Stimulated activated CD4-positive, alpha-beta T cell treated with anti-CD3 and anti-CD28 coated beads, Interleukin-12 subunit alpha, Interleukin-12 subunit beta, amount 100 ng/mL, for 48 hours (primary cell): Measurements from ENCODE around the gene TPP2.

Experiments
- DNase-seq, 3 donors: peaks; one replicate each; pipeline ENCODE4 v3.0.0-alpha.2; 2020; ENCODE audit warnings: low read depth in 2 of 3, low spot score in 1 of 3

The TPP2 gene

DNA sequence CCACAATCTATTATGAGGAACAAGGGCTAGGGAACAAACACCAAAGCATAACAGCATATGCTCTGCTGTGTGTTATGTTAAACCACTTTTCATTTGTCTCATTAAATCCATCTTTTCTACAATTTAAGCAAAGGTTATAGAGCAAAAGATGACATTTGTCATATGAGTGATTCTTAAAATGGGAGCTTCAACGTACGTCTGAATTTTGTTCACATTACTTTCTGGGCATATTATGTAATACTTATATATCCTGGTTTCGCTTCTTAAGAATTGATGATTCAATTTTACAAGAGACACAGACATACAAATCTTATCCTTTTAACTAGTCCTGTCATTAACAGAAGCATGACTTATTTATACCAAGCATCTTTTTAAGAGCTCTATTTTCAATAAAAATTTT, 3.3 kb upstream of the TPP2 start:
- DNase-seq, result no peak

- DNase-seq, result no peak
Observed at GRCh38 chr13:102597029-102597961, 509 bp downstream of the TPP2 start.

- DNase-seq, result no peak
Observed at GRCh38 chr13:102598061-102598460, 1.3 kb downstream of the TPP2 start.

- no peak for DNase-seq
Observed at GRCh38 chr13:102599426-102600012, 2.7 kb downstream of the TPP2 start.

DNA sequence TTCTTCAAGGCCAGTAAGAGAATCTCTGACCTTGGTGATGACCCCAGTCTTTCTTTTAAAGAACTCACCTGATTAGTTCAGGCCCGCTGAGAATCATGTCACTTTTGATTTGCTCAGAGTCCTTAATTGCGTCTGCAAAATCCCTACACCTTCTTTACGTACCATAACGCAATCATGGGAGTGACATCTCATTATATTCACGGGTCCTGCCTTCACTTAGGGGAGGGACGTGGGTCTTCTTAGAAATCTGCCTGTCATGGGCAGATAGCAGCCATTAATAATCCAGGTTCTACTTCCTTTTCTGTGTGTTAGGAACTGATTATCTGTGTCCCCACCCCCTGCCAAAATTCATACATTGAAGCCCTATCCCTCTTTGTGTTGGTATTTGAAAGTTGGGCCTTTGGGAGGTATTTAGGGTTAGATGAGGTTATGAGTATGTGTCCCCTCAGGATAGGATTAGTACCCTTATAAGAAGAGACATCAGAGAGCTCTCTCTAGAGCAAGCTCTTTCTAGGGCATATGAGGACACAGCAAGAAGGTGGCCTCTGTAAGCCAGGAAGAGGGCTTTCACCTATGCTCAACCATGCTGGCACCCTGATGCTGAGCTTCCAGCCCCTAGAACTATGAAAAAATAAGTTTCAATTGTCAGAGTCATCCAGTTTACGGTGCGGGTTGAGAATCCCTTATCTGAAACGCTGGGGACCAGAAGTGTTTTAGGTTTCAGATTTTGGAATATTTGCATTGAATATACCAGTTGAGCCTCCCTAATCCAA, 9.9 kb downstream of the TPP2 start:
- DNase-seq, result no peak

GRCh38 chr13:102608974-102609373, 12.2 kb downstream of the TPP2 start:
- no peak for DNase-seq

- no peak for DNase-seq
Observed at GRCh38 chr13:102609696-102610095, 12.9 kb downstream of the TPP2 start.

DNA sequence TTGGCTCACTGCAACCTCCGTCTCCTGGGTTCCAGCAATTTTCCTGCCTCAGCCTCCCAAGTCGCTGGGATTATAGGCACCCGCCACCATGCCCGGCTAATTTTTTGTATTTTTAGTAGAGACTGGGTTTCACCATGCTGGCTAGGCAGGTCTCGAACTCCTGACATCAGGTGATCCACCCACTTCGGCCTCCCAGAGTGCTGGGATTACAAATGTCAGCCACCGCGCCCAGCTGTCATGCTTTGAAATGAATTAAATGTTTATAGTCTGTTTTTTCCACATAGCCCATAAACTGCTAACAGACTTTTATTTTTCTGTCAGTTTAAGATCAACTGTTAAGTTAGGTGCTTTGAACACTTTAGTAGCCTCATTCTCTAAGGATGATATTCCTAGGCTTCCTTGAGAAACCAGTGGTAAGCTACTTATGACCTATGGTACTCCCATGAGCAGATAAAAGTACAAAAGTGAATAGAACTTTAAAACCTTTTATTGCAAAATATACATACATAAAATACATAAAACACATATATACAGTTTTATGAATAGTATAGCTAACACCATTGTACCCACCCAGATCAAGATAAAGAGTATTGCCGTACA, 13.6 kb downstream of the TPP2 start:
- no peak for DNase-seq

DNA sequence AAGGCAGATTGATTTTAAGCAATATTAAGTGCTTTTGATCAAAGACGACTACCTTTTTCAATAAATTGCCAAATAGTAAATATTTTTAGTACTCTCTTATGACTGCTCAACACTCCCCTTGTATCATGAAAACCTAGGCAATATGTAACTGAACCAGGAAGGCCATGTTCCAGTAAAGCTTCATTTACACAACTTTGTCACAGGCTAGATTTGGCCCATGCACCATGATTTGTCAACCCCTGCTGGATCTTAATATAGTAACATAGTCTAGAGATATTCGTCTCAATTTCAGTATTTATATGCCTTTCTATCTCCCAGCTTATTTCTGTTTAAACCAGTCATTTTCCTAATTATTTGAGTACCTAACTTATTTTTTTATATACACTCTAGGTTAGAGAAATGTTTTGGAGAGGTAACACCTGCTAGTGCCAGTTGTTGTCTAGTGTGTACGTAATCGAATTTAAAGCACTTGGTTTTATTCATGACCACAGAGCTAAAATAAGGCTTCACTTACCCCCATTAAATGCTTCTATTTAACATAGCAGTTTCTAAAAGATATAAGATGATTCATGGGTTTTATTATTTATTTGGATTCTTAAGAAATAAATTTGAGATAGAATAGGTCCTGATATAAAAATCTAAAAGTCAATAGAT, 21.0 kb downstream of the TPP2 start:
- no peak for DNase-seq

DNA sequence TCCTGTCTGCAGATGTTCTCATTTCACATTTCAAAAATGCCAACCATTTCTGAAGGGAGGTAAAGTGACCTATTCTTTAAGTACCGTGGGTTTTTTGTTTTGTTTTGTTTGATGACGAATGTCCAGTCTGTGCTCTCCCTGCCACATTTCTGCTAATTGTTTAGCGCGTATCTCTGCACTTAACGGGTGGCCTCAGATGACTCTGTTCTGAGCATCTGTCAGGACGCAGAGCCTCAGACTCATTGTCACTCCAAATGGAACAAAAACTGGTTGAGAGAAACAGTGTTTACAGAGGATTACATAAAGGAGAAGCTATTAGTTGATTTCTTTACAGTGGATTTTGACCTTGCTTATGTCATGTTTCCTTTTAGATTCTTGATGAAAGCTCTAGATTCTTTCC, 23.7 kb downstream of the TPP2 start:
- DNase-seq, result no peak

DNA sequence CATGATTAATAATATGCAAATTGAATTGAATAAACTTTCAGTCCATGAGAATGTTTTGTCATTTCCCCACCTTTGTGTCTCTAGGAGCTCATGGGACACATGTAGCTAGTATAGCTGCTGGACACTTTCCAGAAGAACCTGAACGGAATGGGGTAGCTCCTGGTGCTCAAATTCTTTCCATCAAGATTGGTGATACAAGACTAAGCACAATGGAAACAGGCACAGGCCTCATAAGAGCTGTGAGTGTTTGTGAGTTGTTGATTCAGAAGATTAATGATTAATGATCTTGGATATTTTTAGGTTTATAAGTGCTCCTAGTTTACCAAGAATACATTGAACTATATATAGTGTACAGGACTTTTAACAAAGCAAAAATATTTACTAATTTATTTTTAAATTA, 30.1 kb downstream of the TPP2 start:
- no peak for DNase-seq

DNA sequence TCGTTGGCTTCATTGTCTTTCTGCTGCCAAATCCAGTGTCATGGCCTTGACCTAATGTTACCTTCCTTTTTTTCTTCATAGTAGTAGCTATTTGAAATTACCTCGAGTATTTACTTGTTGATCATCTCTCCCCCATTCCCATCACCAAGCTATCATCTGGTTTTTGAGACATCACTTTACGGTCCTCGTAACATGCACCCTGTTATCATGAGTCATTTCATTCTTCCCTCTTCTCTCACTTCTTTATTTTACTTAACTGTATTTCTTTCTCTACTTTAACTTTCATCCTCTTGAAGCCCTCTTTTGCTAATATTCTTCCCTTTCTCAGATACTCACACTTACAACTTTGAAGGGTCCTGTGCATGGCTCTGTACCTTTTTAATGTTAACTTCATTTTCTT, 31.8 kb downstream of the TPP2 start:
- no peak for DNase-seq

GRCh38 chr13:102631198-102631597, 34.4 kb downstream of the TPP2 start:
- DNase-seq, result no peak

- DNase-seq, result no peak
Observed at GRCh38 chr13:102638741-102639140, 42.0 kb downstream of the TPP2 start.

- no peak for DNase-seq
Observed at GRCh38 chr13:102642029-102642428, 45.2 kb downstream of the TPP2 start.

GRCh38 chr13:102642475-102642874, 45.7 kb downstream of the TPP2 start:
- DNase-seq, result no peak

GRCh38 chr13:102643656-102644055, 46.9 kb downstream of the TPP2 start:
- no peak for DNase-seq

DNA sequence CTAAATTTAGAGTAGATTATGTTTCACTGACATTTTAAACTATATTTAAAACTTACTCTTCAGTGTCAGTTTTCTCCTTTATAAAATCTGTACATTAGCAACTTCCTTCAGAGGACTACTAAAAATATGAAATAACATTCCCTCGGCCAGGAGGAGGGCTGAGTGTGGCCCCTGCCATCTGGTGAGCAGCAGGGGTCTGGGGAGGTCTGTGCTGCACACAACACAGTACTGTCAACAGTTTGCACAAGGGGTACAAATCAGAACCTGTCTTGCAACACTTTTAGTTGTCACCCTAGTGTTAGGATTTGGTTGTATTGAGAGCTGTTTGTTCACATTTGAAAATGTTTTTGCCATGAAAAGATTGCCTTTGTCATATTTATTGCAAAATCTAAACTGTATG, 48.9 kb downstream of the TPP2 start:
- no peak for DNase-seq

DNA sequence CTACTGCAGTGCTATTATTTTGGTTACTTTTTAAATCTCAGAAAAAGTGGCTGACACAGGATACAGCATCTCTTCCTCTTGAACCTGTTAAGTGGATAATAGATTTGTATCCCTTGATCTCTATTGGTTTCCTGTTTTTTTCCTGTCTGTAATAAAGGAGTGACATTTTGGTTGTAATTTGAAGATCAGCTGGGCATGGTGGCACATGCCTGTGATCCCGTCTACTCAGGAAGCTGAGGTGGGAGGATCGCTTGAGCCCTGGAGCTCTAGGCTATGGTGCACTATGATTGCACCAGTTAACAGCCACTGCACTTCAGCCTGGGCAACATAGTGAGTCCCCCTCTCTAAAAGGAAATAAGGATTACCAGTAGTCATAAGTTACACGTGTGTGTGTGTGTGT, 51.3 kb downstream of the TPP2 start:
- no peak for DNase-seq

GRCh38 chr13:102650444-102650843, 53.7 kb downstream of the TPP2 start:
- no peak for DNase-seq

DNA sequence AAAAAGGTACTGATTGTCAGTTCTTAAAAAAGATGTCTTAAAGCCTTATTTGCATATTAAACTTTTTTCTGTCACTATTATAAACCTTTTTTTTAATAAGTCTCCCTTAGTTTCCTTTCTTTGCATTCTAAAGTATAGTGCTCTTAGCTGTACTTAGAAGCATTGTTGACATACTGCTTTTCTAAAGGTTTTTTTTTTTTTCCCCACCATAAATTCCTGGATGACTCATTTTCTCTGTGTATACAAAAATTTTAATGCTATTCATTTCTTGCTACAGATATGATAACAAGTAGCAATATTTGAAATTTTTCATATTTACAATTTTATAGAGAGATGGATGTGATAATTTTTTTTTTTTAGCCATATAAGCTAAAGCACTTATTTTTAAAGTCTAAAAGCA, 54.6 kb downstream of the TPP2 start:
- no peak for DNase-seq
